HUES64 (cell line): ENCODE data around the gene FCGBP.
"Not testable (repeated sequence)": the region's sequence is repeated elsewhere in the genome, so short reads cannot be mapped to it uniquely, and the experiment has no call there.

Source experiments
- H3K27ac ChIP-seq: 2 replicates; pipeline ENCODE4 v1.7.0; 2013; ENCODE audit warnings: low read depth, low read length, inconsistent platforms
- H3K27me3 ChIP-seq: 2 replicates; pipeline ENCODE4 v1.6.1; 2013; ENCODE audit warnings: mild to moderate bottlenecking, low read length; ENCODE audit not compliant: insufficient read depth
- H3K36me3 ChIP-seq: 2 replicates; pipeline ENCODE4 v1.6.1; 2013; ENCODE audit warnings: mild to moderate bottlenecking, low read length; ENCODE audit not compliant: insufficient read depth
- H3K4me1 ChIP-seq: 2 replicates; pipeline ENCODE4 v1.6.1; 2013; ENCODE audit warnings: mild to moderate bottlenecking, low read length, moderate library complexity; ENCODE audit not compliant: insufficient read depth
- H3K4me3 ChIP-seq: 2 replicates; pipeline ENCODE4 v1.5.1; 2013; ENCODE audit warnings: mild to moderate bottlenecking, low read length, moderate library complexity
- H3K9ac ChIP-seq: 2 replicates; pipeline ENCODE4 v1.6.1; 2013; ENCODE audit warnings: mild to moderate bottlenecking, low read depth, low read length
- H3K9me3 ChIP-seq: 2 replicates; pipeline ENCODE4 v1.6.1; 2013; ENCODE audit warnings: low read depth, low read length; ENCODE audit not compliant: insufficient read depth
- WGBS: fragments of 150-250, 120-280 bp; methylation state at CpG from one replicate; pipeline ENCODE4 v1.1.7; 2013; ENCODE audit warnings: missing lambda C conversion rate; 5-methylcytosine and 5-hydroxymethylcytosine counted together

FCGBP gene

GRCh38 chr19:39898858-39899257, 35.6 kb downstream of the FCGBP start:
- not testable (repeated sequence) for H3K4me1 ChIP-seq, H3K27me3 ChIP-seq, H3K36me3 ChIP-seq, H3K9ac ChIP-seq, H3K9me3 ChIP-seq, H3K4me3 ChIP-seq, H3K27ac ChIP-seq
- WGBS: 13% methylated on average over 1 of the region's 6 CpGs

- WGBS: 25% methylated on average over 12 of the region's 13 CpGs
- not testable (repeated sequence) for H3K9ac ChIP-seq, H3K4me1 ChIP-seq, H3K9me3 ChIP-seq, H3K27me3 ChIP-seq, H3K27ac ChIP-seq, H3K4me3 ChIP-seq, H3K36me3 ChIP-seq
Observed at GRCh38 chr19:39897511-39898245, 36.8 kb downstream of the FCGBP start.

GRCh38 chr19:39895096-39895495, 39.3 kb downstream of the FCGBP start:
- not testable (repeated sequence) for H3K4me1 ChIP-seq, H3K9me3 ChIP-seq, H3K27me3 ChIP-seq, H3K27ac ChIP-seq, H3K9ac ChIP-seq, H3K36me3 ChIP-seq, H3K4me3 ChIP-seq
- WGBS: 97% methylated on average over 7 of the region's 11 CpGs

DNA sequence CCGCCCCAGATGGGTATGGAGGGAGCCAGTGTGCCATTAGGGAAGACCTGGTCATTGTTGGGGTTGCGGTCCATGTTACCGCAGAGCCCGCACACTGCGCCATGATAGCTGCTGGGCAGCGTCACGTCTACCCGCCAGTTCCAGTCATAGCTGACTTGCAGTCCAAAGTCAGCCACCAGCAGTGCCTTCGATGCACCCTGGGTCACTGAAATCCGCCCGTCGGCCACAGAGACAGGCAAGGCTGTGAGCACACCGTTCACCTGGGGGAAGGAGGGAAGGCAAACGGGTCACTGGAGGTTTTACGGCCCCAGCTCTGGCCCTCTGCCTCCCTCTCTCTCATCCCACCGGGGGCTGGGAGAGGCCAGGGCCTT, 40.2 kb downstream of the FCGBP start:
- H3K27me3 ChIP-seq, H3K27ac ChIP-seq, H3K9me3 ChIP-seq, H3K9ac ChIP-seq, H3K4me1 ChIP-seq, H3K4me3 ChIP-seq, H3K36me3 ChIP-seq: not testable (repeated sequence)
- WGBS: no CpG with 5 or more reads among the region's 16 CpGs

- not testable (repeated sequence) for H3K4me1 ChIP-seq, H3K27me3 ChIP-seq, H3K9me3 ChIP-seq, H3K27ac ChIP-seq, H3K4me3 ChIP-seq, H3K36me3 ChIP-seq, H3K9ac ChIP-seq
- WGBS: 88% methylated on average over 17 of the region's 29 CpGs
Observed at GRCh38 chr19:39893366-39894235, 40.8 kb downstream of the FCGBP start.

DNA sequence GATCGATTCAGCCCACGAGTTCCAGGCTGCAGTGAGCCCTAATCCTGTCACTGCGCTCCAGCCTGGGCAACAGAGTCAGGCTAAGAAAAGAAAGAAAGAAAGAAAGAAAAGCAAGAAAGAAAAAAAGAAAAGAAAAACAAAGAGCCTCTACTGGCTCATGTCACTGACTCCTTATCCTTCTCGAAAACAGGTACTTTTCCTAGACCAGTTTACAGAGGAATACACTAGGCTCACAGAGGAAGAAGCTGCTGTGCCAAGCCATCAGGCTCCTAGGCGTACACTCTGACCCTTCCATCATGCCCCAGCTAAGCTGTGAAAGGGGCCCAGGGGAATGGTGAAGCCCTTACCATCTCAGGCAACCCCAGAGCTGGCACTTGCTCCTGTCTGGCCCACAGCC, 41.9 kb downstream of the FCGBP start:
- not testable (repeated sequence) for H3K9me3 ChIP-seq, H3K27me3 ChIP-seq, H3K4me3 ChIP-seq, H3K27ac ChIP-seq, H3K36me3 ChIP-seq, H3K4me1 ChIP-seq, H3K9ac ChIP-seq
- WGBS: 75% methylated on average over 5 of the region's 5 CpGs

- H3K4me1 ChIP-seq, H3K27me3 ChIP-seq, H3K36me3 ChIP-seq, H3K27ac ChIP-seq, H3K9me3 ChIP-seq, H3K9ac ChIP-seq, H3K4me3 ChIP-seq: not testable (repeated sequence)
- WGBS: 95% methylated on average over 64 of the region's 64 CpGs
Observed at GRCh38 chr19:39891660-39892505, 42.6 kb downstream of the FCGBP start.

DNA sequence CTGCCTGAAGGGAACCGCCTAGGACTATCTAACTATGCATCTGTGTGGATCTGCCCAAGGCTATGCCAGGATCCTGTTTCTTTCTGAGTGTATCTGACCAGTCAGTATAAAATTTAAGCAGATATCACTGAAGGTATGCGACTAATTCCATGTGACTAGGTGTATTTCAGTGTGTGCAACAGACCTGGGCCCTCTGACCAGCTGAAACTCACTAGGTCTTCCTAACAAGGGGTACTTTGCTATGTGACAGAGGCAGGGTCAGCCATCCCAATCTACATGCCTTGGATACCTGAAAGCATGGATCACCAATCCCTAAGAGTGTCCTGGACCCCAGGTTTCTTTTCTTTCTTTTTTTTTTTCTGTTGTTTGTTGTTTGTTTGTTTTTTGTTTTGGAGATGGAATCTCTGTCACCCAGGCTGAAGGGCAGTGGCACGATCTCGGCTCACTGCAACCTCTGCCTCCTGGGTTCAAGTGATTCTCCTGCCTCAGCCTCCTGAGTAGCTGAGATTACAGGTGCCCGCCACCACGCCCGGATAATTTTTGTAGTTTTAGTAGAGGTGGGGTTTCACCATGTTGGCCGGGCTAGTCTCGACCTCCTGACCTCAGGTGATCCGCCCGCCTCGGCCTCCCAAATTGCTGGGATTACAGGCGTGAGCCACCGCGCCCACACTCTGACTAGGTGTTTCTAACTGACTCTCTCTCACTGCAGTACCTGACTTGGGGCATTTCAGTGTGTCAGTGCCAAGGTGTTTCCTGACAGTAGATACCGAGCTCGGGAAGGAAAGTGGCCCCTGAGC, 43.5 kb downstream of the FCGBP start:
- Histone ChIP-seq H3K36me3 (no peaks in the 10 kb centered on the region), H3K9ac (no peak overlapping the region), H3K27me3 (no peaks in the 10 kb centered on the region), H3K27ac (no peak overlapping the region), H3K9me3 (no peaks in the 10 kb centered on the region), H3K4me1 (no peaks in the 10 kb centered on the region), H3K4me3 (no peak overlapping the region)
- WGBS: 90% methylated on average over 17 of the region's 17 CpGs

GRCh38 chr19:39889872-39890754, 44.3 kb downstream of the FCGBP start:
- WGBS: 95% methylated on average over 18 of the region's 20 CpGs
- not testable (repeated sequence) for H3K9ac ChIP-seq, H3K4me1 ChIP-seq, H3K4me3 ChIP-seq, H3K36me3 ChIP-seq, H3K27ac ChIP-seq, H3K9me3 ChIP-seq, H3K27me3 ChIP-seq

DNA sequence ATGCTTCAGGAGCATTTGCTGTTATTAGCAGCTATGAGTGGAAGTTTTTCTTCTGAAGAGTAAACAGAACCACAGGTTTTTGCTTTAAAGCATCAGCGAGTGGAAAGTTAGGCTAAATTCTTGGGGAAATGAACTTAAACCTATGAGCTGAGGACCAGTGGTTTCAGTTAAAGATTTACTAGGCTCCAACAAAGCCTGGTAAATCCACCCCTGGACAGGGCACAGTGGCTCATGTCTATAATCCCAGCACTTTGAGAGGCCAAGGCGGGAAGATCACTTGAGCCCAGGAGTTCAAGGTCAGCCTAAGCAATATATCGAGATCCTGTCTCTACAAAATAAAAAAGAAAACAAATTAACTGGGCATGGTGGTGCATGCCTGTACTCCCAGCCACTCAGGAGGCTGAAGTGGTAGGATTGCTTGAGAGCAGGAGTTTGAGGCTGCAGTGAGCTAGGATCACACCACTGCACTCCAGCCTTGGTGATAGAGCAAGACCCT, 46.9 kb downstream of the FCGBP start:
- not testable (repeated sequence) for H3K4me3 ChIP-seq, H3K9ac ChIP-seq, H3K4me1 ChIP-seq, H3K36me3 ChIP-seq, H3K27me3 ChIP-seq, H3K9me3 ChIP-seq, H3K27ac ChIP-seq
- no CpG with 5 or more reads among the region's 3 CpGs for whole genome bisulfite sequencing
